Stimulated activated CD4-positive, alpha-beta T cell treated with anti-CD3 and anti-CD28 coated beads, Interleukin-12 subunit alpha, Interleukin-12 subunit beta, amount 100 ng/mL, for 4 hours (primary cell): ENCODE results near the gene CLEC2L.

Experiments used
- DNase-seq: peaks from one replicate; pipeline ENCODE4 v3.0.0-alpha.2; 2020

The CLEC2L gene

DNA sequence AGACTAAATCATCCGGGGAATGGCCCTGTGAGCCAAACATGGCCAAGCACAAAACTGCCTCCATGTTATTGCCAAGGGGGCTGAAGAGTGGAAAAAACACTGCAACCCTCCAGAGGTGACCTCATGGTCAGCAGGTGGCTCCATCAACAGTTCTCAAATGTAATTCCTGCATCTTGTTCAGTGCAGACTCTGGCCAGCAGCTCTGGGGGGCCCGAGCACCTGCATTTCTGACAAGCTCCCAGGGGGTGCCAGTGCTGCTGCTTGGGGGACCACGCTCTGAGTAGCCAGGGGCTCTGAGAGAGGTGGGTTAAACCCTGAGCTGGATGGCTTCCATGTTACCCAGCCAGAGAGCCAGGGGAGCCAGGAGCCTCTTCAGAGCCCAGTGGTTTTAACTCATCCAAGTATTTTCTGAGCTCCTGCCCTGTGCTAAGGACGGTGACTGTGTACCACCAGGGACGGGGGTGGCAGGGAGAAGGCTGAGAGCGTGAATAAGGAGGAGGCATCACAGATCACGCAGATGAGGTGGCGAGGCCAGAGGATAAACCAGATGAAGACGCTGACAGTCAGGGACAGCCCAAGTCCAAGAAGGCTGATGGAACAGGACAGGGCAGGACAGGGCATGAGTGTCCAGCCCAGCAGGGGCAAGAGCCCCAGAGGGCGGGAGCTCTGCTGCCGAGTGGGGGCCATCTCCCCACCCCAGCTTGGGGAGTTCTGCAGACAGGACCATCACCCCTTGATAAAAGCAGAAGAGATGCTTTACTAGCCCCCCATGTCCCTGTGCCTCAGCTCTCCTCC lies 52.9 kb downstream of the CLEC2L start:
- no peak for DNase-seq

DNA sequence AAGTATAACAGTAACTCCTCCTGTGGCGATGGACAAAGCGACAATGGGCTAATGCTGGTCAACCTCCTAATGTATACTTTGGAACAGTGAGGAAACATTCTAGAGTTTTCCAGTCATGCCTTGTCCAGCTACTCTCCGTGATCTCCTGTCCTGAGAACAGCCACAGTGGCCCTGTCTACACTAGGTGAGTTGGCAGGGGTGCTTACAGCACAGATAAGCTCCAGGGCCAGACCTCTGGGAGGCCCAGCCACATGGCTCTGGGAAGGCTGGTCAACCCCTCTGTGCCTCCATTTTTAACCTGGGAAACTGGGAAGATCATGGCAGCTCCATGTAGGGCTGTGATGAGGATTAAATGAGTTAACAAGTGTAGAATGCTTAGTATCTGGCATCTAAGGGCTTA lies 57.0 kb downstream of the CLEC2L start:
- no peak for DNase-seq

DNA sequence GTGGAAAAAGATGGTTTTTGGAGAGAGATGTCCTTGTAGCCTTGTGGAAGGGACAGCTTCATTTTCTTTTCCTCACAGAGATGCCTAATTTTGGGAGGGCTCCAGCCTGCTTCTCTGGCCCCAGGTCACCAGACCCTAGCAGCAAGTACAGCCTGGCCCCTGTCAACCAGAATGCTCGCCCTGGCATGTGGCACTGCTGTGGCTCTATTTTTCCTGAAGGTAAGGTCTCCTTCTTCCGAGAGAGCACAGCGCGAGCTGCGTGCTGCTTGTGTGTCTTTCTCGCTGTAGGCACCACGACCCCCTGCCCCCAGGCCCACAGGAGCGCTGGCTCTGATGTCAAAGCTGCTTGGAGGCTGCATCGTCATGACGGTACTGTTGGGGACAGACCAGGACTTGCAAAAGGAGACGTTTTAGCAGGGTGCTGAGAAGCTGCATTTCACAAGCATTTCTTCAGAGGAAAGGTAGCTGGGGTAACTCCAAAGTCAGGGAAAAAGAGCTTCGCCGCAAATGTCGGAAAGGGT lies 58.7 kb downstream of the CLEC2L start:
- DNase-seq: no peak

DNA sequence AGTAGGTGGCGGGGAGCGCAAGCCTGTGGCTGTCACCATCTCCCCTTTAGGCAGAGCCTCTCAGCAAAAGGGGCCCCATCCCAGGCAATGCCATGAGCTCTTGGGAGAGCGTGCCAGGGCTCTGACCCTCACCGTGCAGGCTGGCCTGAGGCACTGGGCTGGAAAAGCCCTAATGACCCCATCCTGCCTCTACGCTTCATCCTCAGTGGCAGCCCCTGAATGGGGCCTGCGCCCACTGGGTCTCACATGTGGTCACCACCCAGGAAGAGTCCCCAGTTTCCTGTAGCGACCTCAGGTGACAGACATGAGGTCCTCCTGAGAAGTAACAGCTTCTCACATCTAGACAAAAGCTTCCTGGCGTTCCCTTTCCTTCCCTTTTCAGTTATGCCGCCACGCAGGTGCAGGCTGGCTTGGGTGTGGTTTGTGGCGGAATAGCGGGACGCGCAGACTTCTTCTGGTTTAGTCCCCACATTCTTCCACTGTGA lies 59.2 kb downstream of the CLEC2L start:
- no peak for DNase-seq

DNA sequence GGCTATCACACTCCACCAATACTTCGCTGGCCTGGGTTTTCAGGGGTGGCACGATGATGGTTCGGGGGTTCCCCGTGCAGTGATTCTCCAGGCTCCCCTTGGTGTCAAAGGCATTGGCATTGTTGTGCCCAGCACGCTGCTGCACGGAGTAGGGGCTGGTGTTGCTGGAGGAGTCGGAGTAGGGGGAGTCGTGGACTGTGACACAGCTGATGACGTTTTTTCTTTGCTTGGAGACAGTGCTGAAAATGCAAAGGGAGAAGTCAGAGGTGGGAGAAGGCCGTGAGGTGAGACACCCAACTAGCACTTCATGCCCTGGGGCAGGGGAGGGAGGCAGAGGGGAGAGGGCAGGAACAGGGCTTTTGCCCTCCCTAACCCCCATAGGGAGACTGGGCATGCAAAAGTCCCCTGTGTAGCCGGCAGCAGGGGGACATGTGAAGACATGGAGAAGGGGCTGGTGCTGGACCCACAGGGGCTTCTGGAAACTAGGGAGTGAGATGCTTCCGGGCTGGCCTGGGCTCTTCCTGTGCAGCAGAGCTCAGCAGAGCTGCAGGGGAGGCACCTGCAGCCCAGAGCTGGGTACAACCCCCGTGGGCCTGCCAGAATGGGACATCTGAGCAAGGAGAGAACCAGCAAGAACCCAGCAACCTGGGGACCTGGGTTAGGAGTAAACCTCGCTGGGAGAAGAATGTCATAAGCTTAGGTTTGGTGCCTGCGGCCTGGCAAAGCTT lies 60.5 kb downstream of the CLEC2L start:
- no peak for DNase-seq

DNA sequence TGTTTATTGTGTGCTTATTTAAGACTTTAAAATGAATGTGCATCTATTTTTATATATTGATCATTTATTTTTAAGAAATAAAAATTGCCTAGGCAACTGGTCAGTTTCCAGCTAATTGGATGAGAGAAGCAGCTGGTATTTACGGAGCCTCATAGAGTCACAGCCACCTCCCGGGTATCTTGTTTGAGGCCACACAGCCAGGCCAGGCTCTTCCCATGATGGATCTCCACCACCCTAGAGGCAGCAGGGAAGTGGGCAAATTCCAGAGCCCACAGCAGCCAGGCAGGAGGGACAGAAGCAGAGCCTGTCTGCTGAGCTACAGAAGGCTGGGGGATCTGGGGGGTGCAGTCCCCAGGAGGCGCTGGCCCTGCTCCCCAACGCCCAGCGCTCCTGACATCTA lies 61.6 kb downstream of the CLEC2L start:
- DNase-seq: no peak

DNA sequence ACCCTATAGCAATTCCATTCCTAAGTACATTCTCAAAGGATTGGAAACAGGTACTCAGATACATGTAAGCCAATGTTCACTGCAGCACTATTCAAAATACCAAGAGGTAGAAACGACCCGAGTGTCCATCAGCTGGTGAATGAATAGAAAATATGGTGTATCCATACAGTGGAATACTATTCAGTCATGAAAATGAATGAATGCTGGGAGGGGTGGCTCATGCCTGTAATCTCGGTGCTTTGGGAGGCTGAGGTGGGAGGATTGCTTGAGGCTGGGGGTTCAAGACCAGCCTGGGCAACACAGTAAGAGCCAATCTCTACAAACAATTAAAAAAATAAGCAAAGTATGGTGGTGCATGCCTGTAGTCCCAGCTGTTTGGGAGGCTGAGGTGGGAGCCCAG lies 62.8 kb downstream of the CLEC2L start:
- DNase-seq: no peak

DNA sequence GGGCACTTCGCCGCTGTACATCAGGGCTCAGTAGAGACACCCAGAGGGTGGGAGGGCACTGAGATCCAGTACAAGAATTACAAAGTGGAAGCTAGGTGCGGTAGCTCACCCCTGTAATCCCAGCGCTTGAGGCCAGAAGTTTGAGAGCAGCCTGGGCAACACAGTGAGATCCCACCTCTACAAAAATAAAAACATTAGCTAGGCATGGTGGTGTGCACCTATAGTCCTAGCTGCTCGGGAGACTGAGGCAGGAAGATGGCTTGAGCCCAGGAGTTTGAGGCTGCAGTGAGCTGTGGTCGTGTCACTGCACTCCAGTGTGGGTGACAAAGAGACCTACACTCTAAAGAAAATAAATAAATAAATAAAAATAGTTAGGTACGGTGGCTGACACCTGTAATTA lies 64.0 kb downstream of the CLEC2L start:
- DNase-seq: no peak

DNA sequence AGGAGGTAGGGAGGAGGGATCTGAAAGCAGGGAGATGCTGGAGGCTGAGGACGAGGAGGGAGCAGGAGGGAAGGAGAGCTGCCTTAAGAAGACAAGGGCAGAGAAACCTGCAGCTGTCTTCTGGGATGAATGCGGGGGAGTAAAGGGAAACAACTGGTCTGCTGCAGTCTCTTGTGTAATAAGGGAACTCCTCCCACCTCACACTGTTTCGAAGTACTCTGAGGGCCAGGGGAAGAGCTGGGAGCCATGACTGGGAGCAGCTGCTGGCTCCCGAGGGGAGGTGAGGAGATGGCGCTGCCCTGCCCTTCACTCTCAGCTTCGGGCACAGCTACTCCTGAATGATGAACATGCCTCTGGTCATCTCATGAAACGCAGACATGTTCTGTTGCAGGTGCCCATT lies 65.1 kb downstream of the CLEC2L start:
- no peak for DNase-seq

DNA sequence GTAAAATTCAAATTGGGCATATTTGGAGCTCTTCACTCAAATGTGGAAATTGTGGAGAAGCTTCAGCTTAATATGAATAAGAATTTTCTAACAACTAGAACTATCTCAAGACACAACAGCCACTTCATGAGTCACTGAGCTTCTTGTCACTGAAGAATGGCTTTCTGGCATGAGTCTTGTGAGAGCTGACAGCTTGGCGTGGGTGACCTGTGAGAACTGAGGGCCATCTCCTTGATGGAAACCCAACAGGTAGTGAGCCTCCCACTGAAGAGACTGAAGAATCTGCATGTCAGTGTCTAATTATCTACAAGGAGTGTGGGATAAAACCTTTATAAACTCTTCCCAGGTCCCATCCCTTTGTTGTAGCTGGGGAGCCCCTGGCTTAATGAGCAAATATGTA lies 66.0 kb downstream of the CLEC2L start:
- no peak for DNase-seq

DNA sequence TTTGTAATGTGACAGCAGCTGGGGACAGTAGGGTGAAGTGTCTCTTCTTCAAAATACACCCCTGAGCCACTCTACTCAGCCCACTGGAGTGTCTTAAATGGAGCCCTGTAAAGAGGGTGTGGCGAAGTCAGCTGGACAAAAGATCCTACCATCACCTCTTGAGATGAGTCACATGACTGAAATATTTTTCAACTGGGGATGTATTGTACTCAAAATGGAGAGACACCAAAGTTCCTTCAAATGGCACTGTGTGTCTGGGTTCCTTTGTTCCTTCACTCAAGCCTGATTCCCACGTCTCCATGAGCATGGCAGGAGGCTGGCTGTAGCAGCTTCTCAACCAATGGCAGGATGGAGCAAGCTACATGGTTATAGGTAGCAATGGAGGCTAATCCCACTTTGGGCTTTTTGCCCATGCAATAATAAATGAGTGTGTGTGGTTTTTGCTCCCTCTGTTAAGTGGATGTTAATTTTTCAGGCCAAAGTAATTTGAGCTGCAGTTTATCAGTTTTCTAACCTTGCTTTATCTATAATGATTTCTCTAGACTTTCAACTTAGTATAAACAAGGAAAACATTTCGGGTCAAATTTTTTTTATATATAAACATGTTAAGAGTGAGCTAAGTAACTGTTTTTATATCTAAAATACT lies 68.2 kb downstream of the CLEC2L start:
- no peak for DNase-seq

DNA sequence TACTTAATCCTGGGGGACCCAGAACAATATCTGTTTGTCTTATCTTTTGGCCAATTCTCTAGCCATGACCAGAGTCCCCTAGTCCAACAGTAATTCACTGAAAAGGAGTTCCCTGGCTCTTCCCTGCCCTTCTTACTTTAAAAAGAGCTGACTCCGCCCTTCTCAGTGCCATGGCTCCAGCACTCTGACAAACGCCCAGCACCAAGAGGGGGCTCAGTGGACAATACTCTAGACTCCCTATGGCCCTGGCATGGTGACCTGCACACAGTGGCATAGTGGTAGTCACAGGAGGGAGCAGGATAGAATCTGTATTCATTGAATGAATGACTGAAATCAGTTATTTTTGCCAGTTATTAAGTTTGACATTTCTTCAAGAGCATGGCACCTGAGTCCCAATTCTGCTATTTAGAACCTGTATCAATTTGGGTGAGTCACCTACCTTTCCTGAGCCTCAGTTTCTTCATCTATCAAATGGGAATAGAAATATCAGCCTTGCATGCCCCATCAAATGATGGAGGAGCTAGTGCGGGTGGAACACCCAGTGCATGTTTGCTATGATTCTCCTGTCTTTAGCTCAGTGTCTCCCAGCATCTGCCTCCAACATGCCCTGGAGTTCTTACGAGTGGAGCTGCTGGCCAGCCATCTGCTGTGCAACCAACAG lies 69.4 kb downstream of the CLEC2L start:
- DNase-seq: no peak

DNA sequence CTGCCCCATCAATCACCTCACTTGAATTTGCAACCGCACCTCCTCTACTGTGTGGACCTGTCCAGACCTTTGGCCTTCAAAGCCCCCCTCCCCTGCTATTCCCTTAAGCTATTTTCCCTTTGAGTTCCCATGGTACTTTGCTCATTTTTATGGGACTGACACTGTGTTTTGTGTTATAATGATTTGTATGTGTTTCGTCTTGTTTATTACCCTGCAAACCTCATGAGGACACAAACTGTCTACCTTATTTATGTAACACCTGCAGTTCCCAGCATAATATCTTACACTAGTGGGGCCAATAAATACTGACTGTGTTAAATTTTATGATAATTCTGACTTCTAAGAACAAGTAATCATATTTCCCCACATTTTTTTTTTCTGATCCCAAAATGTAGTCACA lies 70.6 kb downstream of the CLEC2L start:
- DNase-seq: no peak
